GM12801 (cell line): Measurements from ENCODE around the gene TSPAN16.

Source experiments
- TF ChIP-seq, protein P1 (sequence below): IDR thresholded peaks from one replicate; pipeline ENCODE4 v1.5.1; 2011; ENCODE audit warnings: control low read depth; ENCODE audit not compliant: insufficient read length; ENCODE audit errors: extremely low read depth

TSPAN16 gene

DNA sequence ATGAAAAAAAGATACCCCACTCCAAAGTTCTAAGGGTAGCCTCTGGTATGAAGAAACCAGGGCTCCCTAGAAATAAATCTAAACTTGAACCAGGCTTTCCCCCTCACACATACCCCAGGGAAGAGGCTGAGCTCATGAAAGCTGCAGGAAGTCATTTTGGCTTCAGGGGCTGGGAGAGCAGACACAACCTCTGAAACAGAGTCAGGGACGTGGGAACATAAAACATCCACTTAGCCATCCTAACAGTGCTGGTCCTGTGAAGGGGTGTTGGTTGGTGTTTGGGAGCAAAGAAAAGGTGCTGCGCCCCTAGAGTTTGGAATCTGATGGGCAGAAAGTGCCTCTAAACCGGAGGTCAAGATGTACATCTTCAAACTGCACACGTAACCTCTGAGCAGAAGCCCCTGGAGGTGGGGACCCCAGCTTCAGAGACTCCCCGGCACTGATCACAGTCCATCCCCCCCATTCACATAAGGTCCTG is 27.7 kb downstream of the TSPAN16 start:
- TF ChIP-seq, protein P1, sequence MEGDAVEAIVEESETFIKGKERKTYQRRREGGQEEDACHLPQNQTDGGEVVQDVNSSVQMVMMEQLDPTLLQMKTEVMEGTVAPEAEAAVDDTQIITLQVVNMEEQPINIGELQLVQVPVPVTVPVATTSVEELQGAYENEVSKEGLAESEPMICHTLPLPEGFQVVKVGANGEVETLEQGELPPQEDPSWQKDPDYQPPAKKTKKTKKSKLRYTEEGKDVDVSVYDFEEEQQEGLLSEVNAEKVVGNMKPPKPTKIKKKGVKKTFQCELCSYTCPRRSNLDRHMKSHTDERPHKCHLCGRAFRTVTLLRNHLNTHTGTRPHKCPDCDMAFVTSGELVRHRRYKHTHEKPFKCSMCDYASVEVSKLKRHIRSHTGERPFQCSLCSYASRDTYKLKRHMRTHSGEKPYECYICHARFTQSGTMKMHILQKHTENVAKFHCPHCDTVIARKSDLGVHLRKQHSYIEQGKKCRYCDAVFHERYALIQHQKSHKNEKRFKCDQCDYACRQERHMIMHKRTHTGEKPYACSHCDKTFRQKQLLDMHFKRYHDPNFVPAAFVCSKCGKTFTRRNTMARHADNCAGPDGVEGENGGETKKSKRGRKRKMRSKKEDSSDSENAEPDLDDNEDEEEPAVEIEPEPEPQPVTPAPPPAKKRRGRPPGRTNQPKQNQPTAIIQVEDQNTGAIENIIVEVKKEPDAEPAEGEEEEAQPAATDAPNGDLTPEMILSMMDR: no peak

- TF ChIP-seq, protein P1: no peak
These were observed 28.2 kb downstream of the TSPAN16 start for GRCh38 chr19:11324079-11324661.

DNA sequence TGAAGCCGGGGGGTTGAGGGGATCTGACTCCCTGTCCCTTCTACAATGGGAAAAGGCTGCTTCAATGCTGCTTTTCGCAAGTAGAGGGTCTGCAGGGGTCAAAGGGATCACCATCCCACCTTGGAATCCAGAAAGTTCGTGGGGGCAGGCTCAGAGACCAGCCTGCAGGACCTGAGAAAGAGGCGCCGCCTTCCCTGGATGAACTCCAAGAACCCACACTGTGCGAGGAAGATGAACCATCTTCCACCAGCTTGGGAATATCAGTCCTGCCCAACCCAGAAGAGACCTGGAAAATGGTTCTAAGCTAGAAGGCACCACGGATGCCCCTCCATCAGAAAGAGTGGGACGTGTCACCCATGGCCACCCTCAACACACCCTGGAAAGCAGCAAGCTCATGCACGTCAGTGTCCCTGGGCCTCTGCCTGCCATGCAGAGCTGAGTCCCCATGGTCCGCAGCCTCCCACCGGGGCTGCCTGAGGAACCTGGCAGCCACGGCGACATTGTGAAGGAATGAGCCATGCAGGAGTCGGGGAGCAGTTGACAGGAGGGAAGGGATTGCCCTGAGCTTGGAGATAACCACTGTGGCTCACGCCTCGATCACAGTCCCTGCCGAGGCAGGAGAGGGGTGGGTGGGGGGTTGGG is 28.9 kb downstream of the TSPAN16 start:
- TF ChIP-seq, protein P1: no peak

- TF ChIP-seq, protein P1: no peak
These were observed 29.6 kb downstream of the TSPAN16 start for GRCh38 chr19:11325544-11325943.

GRCh38 chr19:11330127-11330526 is 34.2 kb downstream of the TSPAN16 start:
- TF ChIP-seq, protein P1: no peak

- TF ChIP-seq, protein P1: no peak
These were observed 35.5 kb downstream of the TSPAN16 start for GRCh38 chr19:11331502-11331901.

DNA sequence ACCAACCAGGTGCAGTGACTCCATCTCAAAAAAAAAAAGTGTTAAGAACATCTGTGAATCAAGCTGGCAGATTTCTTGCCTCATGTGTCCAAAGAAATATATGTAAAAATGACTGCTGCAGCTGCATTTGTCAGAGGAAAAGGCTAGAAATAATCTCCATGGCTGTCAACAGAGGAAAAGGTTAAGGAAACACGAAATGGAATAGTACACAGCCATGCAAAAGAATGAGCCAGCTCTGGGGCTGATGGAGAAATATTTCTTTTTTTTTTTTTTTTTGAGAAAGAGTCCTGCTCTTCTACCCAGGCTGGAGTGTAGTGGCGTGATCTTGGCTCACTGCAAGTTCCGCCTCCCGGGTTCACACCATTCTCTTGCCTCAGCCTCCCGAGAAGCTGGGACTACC is 36.9 kb downstream of the TSPAN16 start:
- TF ChIP-seq, protein P1: no peak
